ENCODE results near the gene LGR6.

LGR6 gene

GRCh38 chr1:202168861-202169260 lies 24.7 kb upstream of the LGR6 start:
- DNase-seq (ENCODE audit: low read depth) = no peak
- TF ChIP-seq CTCF (conservative IDR thresholded peaks at IDR 0.05; ENCODE audit: low read depth, low read length) = no peak
- no peak overlapping the region for H3K4me3 ChIP-seq (ENCODE audit: low read depth, low read length)

GRCh38 chr1:202170726-202171125 lies 22.9 kb upstream of the LGR6 start:
- no peak overlapping the region for H3K4me3 ChIP-seq (ENCODE audit: low read depth, low read length)
- no peak for TF ChIP-seq CTCF (conservative IDR thresholded peaks at IDR 0.05; ENCODE audit: low read depth, low read length)
- DNase-seq (ENCODE audit: low read depth) = no peak

GRCh38 chr1:202171292-202172014 lies 22.1 kb upstream of the LGR6 start:
- no peak for DNase-seq (ENCODE audit: low read depth)
- H3K4me3 ChIP-seq (ENCODE audit: low read depth, low read length) = no peak overlapping the region
- no peak for TF ChIP-seq CTCF (conservative IDR thresholded peaks at IDR 0.05; ENCODE audit: low read depth, low read length)

GRCh38 chr1:202172015-202172355 lies 21.6 kb upstream of the LGR6 start:
- TF ChIP-seq CTCF (conservative IDR thresholded peaks at IDR 0.05; ENCODE audit: low read depth, low read length) = no peak
- no peak for DNase-seq (ENCODE audit: low read depth)

GRCh38 chr1:202173993-202174392 lies 19.6 kb upstream of the LGR6 start:
- no peak for TF ChIP-seq CTCF (conservative IDR thresholded peaks at IDR 0.05; ENCODE audit: low read depth, low read length)
- no peak overlapping the region for H3K4me3 ChIP-seq (ENCODE audit: low read depth, low read length)
- no peak for DNase-seq (ENCODE audit: low read depth)

More at GRCh38 chr1:202172015-202172355, 21.6 kb upstream of the LGR6 start:
- no peak overlapping the region for H3K4me3 ChIP-seq (ENCODE audit: low read depth, low read length)

GRCh38 chr1:202176949-202177927 lies 16.4 kb upstream of the LGR6 start:
- no peak overlapping the region for H3K4me3 ChIP-seq (ENCODE audit: low read depth, low read length)
- TF ChIP-seq CTCF (conservative IDR thresholded peaks at IDR 0.05; ENCODE audit: low read depth, low read length) = no peak

More at GRCh38 chr1:202176949-202177927, 16.4 kb upstream of the LGR6 start:
- no peak for DNase-seq (ENCODE audit: low read depth)

Measured in choroid plexus epithelial cell (primary cell).